Liver (tissue), 9 donors: Measurements from ENCODE around the gene GAST. TPM values are rescaled to one million over a fixed set of nuclear protein-coding genes. Genes with fewer than 3 reads are reported as not detected.
A peak's percentile ranks its signal among the peaks of the same experiment; 100 is the strongest.

ENCODE experiments used
- DNase-seq: peaks from one replicate; pipeline ENCODE4 v3.0.0-alpha.2; 2017; ENCODE audit warnings: low spot score
- H3K27ac ChIP-seq, 2 donors: one replicate each; pipeline ENCODE4 v1.7.0; 2013; ENCODE audit warnings: inconsistent platforms in 2 of 2, low read length in 2 of 2, control low read depth in 1 of 2, low read depth in 1 of 2, mild to moderate bottlenecking in 1 of 2
- H3K27me3 ChIP-seq, 4 donors: one replicate each; pipeline versions ENCODE4 v1.6.1 to v1.7.0; 2013; ENCODE audit warnings: low read length in 3 of 4, inconsistent platforms in 1 of 4, mild to moderate bottlenecking in 1 of 4, moderate library complexity in 1 of 4; ENCODE audit not compliant: control insufficient read depth in 4 of 4, insufficient read depth in 4 of 4
- H3K36me3 ChIP-seq, 4 donors: one replicate each; pipeline versions ENCODE4 v1.6.1 to v1.7.0; 2013; ENCODE audit warnings: low read length in 3 of 4, mild to moderate bottlenecking in 3 of 4, low read depth in 1 of 4, moderate library complexity in 1 of 4; ENCODE audit not compliant: control insufficient read depth in 4 of 4, insufficient read depth in 3 of 4
- H3K4me1 ChIP-seq, 4 donors: one replicate each; pipeline versions ENCODE4 v1.6.1 to v1.7.0; 2013; ENCODE audit warnings: low read length in 3 of 4, mild to moderate bottlenecking in 3 of 4, moderate library complexity in 1 of 4; ENCODE audit not compliant: control insufficient read depth in 4 of 4, insufficient read depth in 4 of 4
- H3K4me3 ChIP-seq, 3 donors: one replicate each; pipeline versions ENCODE4 v1.6.1 to v1.7.0; 2013; ENCODE audit warnings: low read length in 3 of 3, control low read depth in 1 of 3, low read depth in 1 of 3, mild to moderate bottlenecking in 1 of 3
- H3K9ac ChIP-seq, 2 donors: one replicate each; pipeline ENCODE4 v1.7.0; 2013; ENCODE audit warnings: low read length in 2 of 2, mild to moderate bottlenecking in 2 of 2, moderate library complexity in 2 of 2, control low read depth in 1 of 2, low read depth in 1 of 2
- H3K9me3 ChIP-seq, 4 donors: one replicate each; pipeline versions ENCODE4 v1.6.1 to v1.7.0; 2013; ENCODE audit warnings: low read length in 3 of 4; ENCODE audit not compliant: control insufficient read depth in 4 of 4
- EGR1 ChIP-seq, 2 donors: IDR thresholded peaks; 2 replicates each; pipeline ENCODE4 v1.6.1; 2016 to 2018; ENCODE audit warnings: antibody characterized with exemption in 2 of 2, low read depth in 2 of 2
- FOXA1 ChIP-seq: IDR thresholded peaks from 2 replicates; pipeline ENCODE4 v1.6.1; 2016; ENCODE audit warnings: antibody characterized with exemption
- FOXA2 ChIP-seq: IDR thresholded peaks from 2 replicates; pipeline ENCODE4 v1.6.1; 2016; ENCODE audit warnings: antibody characterized with exemption
- GABPA ChIP-seq, 2 donors: IDR thresholded peaks in 1 of 2; conservative IDR thresholded peaks in 1 of 2; 2 replicates each; pipeline ENCODE4 v1.6.1; 2016; ENCODE audit warnings: antibody characterized with exemption in 2 of 2, mild to moderate bottlenecking in 1 of 2, moderate library complexity in 1 of 2
- HNF4A ChIP-seq, 2 donors: conservative IDR thresholded peaks; 2 replicates each; pipeline ENCODE4 v1.6.1; 2016; ENCODE audit warnings: antibody characterized with exemption in 2 of 2, mild to moderate bottlenecking in 2 of 2
- HNF4G ChIP-seq: IDR thresholded peaks from 2 replicates; pipeline ENCODE4 v1.6.1; 2016; ENCODE audit warnings: antibody characterized with exemption
- JUND ChIP-seq, 2 donors: IDR thresholded peaks; 2 replicates each; pipeline ENCODE4 v1.6.1; 2016; ENCODE audit warnings: antibody characterized with exemption in 2 of 2
- NR2F2 ChIP-seq: IDR thresholded peaks from 2 replicates; pipeline ENCODE4 v1.6.1; 2016; ENCODE audit warnings: antibody characterized with exemption
- RAD21 ChIP-seq, 2 donors: IDR thresholded peaks; 2 replicates each; pipeline ENCODE4 v1.6.1; 2016; ENCODE audit warnings: antibody characterized with exemption in 2 of 2, mild to moderate bottlenecking in 2 of 2
- SP1 ChIP-seq: IDR thresholded peaks from 2 replicates; pipeline ENCODE4 v1.6.1; 2018; ENCODE audit warnings: antibody characterized with exemption, mild to moderate bottlenecking
- TAF1 ChIP-seq: conservative IDR thresholded peaks from 2 replicates; pipeline ENCODE4 v1.6.1; 2016; ENCODE audit warnings: antibody characterized with exemption, mild to moderate bottlenecking
- YY1 ChIP-seq: IDR thresholded peaks from 2 replicates; pipeline ENCODE4 v1.6.1; 2016; ENCODE audit warnings: antibody characterized with exemption, mild to moderate bottlenecking
- WGBS: extraction: QIAGEN DNeasy Blood & Tissue Kit; methylation state at CpG from one replicate; pipeline ENCODE4 v1.1.7; 2013; 5-methylcytosine and 5-hydroxymethylcytosine counted together
- polyA plus RNA-seq, 2 donors: library from polyadenylated mRNA; stranded (reverse) in 1 of 2; unstranded in 1 of 2; fragments of 200-250 nt in 1 of 2; fragments of >200 nt in 1 of 2; fragmentation: Nextera tagmentation in 1 of 2; extraction: Ambion mirVana in 1 of 2; gene quantifications; one replicate each; pipeline versions ENCODE4 v1.2.1 to v1.2.3, GENCODE V29; 2013 to 2015
- total RNA-seq, 2 donors: library from RNA; depleted of rRNA; stranded (reverse); fragments of >200 nt; gene quantifications; one replicate each; pipeline ENCODE4 v1.2.3, GENCODE V29; 2014
- TF ChIP-seq, protein P1 (sequence below): IDR thresholded peaks from 2 replicates; pipeline ENCODE4 v1.6.1; 2016; ENCODE audit warnings: antibody characterized with exemption
- TF ChIP-seq, protein P2 (sequence below): IDR thresholded peaks from 2 replicates; pipeline ENCODE4 v1.6.1; 2016; ENCODE audit warnings: antibody characterized with exemption, mild to moderate bottlenecking
- TF ChIP-seq, protein P3 (sequence below): IDR thresholded peaks from 2 replicates; pipeline ENCODE4 v1.6.1; 2016; ENCODE audit warnings: antibody characterized with exemption
- TF ChIP-seq, protein P4 (sequence below): fragments of 150-350 bp; IDR thresholded peaks from 2 replicates; pipeline ENCODE4 v1.5.1; 2017; ENCODE audit warnings: improper control_type of control experiment, low read depth, low read length; ENCODE audit not compliant: missing input control
- TF ChIP-seq, protein P5 (sequence below): IDR thresholded peaks from 2 replicates; pipeline ENCODE4 v1.6.1; 2016; ENCODE audit warnings: antibody characterized with exemption
- donor health status: healthy.
- donor health status: healthy.
- donor health status: healthy.
- donor health status: healthy.
- donor health status: healthy.

Gene GAST
- total and polyA plus RNA-seq, 4 donors = not detected

DNA sequence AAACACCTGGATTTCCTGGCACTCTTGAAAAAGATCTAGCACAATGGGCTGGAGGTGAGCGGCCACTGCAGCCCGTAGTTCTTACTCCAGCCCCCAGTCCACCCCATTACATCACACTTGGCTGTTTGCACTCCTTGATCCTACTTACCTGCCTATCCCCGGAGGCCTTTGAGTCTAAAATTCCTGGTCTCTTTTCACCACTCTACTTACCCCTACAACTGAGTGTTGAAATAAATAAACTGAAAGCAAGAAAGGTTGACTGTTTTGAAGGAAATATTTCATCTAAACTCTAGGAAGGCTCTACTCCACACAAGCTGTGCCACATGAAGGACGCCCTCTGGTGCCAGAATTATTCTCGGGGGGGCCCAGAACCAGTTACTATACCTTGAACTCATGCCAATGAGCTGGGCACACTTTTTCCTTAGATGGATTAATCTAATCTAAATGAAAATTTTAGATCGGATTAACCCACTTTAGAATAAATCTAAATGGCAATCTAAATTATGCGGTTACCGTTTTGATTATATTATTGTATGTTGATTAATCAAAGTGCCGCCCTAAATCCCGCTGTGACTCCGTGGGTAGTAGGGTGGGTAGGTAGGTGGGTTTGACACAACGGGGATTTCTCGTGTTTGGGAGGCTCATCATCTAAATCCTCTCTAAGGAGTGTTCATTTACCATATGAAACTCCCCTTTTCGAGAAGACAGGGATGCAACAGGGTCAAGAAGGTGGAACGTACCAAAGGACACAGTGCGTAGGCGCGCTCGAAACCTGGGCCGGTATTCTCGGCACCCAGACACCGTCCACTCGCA, 24.1 kb upstream of the GAST start:
- peaks cover 8 to 35% (median 33%) of the 10 kb centered on the region in 4 donors for H3K36me3 ChIP-seq
- peaks cover 0 to 26% (median 17%) of the 10 kb centered on the region in 4 donors for H3K4me1 ChIP-seq
- peak; percentile 49 for DNase-seq
- H3K27me3 ChIP-seq = no peaks in the 10 kb centered on the region
- H3K27ac ChIP-seq = peak overlapping the region; percentile 95 to 99
- no peak for TF ChIP-seq HNF4G
- TF ChIP-seq, protein P1, sequence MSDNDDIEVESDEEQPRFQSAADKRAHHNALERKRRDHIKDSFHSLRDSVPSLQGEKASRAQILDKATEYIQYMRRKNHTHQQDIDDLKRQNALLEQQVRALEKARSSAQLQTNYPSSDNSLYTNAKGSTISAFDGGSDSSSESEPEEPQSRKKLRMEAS = no peak
- TF ChIP-seq, protein P2, sequence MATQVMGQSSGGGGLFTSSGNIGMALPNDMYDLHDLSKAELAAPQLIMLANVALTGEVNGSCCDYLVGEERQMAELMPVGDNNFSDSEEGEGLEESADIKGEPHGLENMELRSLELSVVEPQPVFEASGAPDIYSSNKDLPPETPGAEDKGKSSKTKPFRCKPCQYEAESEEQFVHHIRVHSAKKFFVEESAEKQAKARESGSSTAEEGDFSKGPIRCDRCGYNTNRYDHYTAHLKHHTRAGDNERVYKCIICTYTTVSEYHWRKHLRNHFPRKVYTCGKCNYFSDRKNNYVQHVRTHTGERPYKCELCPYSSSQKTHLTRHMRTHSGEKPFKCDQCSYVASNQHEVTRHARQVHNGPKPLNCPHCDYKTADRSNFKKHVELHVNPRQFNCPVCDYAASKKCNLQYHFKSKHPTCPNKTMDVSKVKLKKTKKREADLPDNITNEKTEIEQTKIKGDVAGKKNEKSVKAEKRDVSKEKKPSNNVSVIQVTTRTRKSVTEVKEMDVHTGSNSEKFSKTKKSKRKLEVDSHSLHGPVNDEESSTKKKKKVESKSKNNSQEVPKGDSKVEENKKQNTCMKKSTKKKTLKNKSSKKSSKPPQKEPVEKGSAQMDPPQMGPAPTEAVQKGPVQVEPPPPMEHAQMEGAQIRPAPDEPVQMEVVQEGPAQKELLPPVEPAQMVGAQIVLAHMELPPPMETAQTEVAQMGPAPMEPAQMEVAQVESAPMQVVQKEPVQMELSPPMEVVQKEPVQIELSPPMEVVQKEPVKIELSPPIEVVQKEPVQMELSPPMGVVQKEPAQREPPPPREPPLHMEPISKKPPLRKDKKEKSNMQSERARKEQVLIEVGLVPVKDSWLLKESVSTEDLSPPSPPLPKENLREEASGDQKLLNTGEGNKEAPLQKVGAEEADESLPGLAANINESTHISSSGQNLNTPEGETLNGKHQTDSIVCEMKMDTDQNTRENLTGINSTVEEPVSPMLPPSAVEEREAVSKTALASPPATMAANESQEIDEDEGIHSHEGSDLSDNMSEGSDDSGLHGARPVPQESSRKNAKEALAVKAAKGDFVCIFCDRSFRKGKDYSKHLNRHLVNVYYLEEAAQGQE = no peak
- TF ChIP-seq, protein P3, sequence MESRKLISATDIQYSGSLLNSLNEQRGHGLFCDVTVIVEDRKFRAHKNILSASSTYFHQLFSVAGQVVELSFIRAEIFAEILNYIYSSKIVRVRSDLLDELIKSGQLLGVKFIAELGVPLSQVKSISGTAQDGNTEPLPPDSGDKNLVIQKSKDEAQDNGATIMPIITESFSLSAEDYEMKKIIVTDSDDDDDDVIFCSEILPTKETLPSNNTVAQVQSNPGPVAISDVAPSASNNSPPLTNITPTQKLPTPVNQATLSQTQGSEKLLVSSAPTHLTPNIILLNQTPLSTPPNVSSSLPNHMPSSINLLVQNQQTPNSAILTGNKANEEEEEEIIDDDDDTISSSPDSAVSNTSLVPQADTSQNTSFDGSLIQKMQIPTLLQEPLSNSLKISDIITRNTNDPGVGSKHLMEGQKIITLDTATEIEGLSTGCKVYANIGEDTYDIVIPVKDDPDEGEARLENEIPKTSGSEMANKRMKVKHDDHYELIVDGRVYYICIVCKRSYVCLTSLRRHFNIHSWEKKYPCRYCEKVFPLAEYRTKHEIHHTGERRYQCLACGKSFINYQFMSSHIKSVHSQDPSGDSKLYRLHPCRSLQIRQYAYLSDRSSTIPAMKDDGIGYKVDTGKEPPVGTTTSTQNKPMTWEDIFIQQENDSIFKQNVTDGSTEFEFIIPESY = peak; percentile 31
- TF ChIP-seq GABPA (IDR thresholded peaks at IDR 0.05 in 1 of 2, conservative IDR thresholded peaks at IDR 0.05 in 1 of 2) = no peak
- TF ChIP-seq EGR1 (IDR thresholded peaks at IDR 0.05; ENCODE audit: low read depth in 2 of 2) = peak in 1 of 2 donors; percentile 61
- no peak for TF ChIP-seq NR2F2
- no peak for TF ChIP-seq TAF1
- TF ChIP-seq HNF4A (conservative IDR thresholded peaks at IDR 0.05) = peak in 1 of 2 donors; percentile 15
- TF ChIP-seq, protein P4, sequence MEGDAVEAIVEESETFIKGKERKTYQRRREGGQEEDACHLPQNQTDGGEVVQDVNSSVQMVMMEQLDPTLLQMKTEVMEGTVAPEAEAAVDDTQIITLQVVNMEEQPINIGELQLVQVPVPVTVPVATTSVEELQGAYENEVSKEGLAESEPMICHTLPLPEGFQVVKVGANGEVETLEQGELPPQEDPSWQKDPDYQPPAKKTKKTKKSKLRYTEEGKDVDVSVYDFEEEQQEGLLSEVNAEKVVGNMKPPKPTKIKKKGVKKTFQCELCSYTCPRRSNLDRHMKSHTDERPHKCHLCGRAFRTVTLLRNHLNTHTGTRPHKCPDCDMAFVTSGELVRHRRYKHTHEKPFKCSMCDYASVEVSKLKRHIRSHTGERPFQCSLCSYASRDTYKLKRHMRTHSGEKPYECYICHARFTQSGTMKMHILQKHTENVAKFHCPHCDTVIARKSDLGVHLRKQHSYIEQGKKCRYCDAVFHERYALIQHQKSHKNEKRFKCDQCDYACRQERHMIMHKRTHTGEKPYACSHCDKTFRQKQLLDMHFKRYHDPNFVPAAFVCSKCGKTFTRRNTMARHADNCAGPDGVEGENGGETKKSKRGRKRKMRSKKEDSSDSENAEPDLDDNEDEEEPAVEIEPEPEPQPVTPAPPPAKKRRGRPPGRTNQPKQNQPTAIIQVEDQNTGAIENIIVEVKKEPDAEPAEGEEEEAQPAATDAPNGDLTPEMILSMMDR = no peak
- H3K9me3 ChIP-seq = no peaks in the 10 kb centered on the region
- peak overlapping the region; percentile 51 to 67 (median 57) for H3K4me3 ChIP-seq
- WGBS = 3% methylated on average over 23 of the region's 23 CpGs
- H3K9ac ChIP-seq = peak overlapping the region; percentile 70 to 89

DNA sequence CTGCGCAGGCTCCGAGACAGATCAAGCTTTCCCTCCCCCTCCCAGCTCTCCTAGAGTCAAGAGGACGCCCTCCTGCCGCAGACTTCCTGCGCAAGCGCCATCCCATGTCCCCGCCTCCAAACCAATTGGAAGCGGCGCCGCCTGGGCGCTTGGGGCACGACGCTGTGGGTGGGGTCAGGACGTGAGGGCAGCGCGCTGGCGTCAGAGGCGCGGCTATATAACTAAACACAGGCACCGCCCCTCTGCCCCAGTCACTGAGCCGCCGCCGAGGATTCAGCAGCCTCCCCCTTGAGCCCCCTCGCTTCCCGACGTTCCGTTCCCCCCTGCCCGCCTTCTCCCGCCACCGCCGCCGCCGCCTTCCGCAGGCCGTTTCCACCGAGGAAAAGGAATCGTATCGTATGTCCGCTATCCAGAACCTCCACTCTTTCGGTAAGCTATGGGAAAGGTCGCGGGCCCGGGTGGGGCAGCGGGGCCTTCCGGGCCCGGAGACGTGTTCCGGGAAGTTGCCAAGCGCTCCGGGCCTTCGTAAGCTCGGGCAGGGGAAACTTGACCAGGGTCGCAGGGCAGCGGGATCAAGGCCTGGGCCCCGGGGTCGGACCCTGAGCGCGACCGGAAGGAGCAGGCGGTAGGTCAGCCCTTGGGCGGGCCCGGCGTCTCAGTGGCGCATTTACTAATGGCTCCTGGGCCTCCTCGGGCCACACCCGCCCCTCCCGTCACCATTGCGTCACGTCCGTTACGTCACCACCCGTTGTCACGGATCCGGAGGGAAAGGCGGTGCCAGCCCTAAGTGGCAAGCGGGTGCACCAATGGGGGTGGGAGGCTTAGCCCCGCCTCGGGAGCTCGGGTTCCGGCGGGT, 23.3 kb upstream of the GAST start, which contains the start of gene EIF1:
TSS of gene EIF1 (plus strand) at position 245 of the 856 bp plus-strand sequence. CDS start at position 399, 154 bp downstream.
- peaks cover 0 to 26% (median 17%) of the 10 kb centered on the region in 4 donors for H3K4me1 ChIP-seq
- peak within 1 kb of the TSS; percentile 82 to 89 for H3K9ac ChIP-seq
- peak within 1 kb of the TSS; percentile 95 to 99 for H3K27ac ChIP-seq
- H3K9me3 ChIP-seq = no peaks in the 10 kb centered on the region
- peak; percentile 100 for DNase-seq
- WGBS = under 1% methylated on average over 81 of the region's 81 CpGs
- no peaks in the 10 kb centered on the region for H3K27me3 ChIP-seq
- H3K36me3 ChIP-seq = peaks cover 9 to 41% (median 37%) of the 10 kb centered on the region in 4 donors
- H3K4me3 ChIP-seq = peak within 1 kb of the TSS; percentile 81 to 94 (median 84)
- TF ChIP-seq HNF4G (no peak), GABPA (IDR thresholded peaks at IDR 0.05 in 1 of 2, conservative IDR thresholded peaks at IDR 0.05 in 1 of 2) (peak; percentile 72 to 93), RAD21 (IDR thresholded peaks at IDR 0.05) (no peak), FOXA2 (no peak), NR2F2 (peak; percentile 91), YY1 (peak; percentile 91), SP1 (peak; percentile 82), JUND (IDR thresholded peaks at IDR 0.05) (peak; percentile 60 to 82), FOXA1 (peak; percentile 11), EGR1 (IDR thresholded peaks at IDR 0.05; ENCODE audit: low read depth in 2 of 2) (peak in 1 of 2 donors; percentile 44), HNF4A (conservative IDR thresholded peaks at IDR 0.05) (peak; percentile 53 to 59), TAF1 (peak; percentile 100)
- TF ChIP-seq, protein P5, sequence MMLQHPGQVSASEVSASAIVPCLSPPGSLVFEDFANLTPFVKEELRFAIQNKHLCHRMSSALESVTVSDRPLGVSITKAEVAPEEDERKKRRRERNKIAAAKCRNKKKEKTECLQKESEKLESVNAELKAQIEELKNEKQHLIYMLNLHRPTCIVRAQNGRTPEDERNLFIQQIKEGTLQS = peak; percentile 96
- TF ChIP-seq, protein P3 = no peak
- TF ChIP-seq, protein P1 = peak; percentile 37
